ENCODE data around the gene NDNF.

Gene NDNF

GRCh38 chr4:121009578-121010478, 62.5 kb downstream of the NDNF start:
- no peak for DNase-seq

GRCh38 chr4:121007660-121008059, 64.7 kb downstream of the NDNF start:
- no peak for DNase-seq

- no peak for DNase-seq
Observed at GRCh38 chr4:121003863-121004262, 68.5 kb downstream of the NDNF start.

GRCh38 chr4:120995266-120996010, 76.9 kb downstream of the NDNF start:
- no peak for DNase-seq

- DNase-seq = no peak
Observed at GRCh38 chr4:120994521-120994920, 77.8 kb downstream of the NDNF start.

GRCh38 chr4:120991885-120992284, 80.5 kb downstream of the NDNF start:
- DNase-seq = no peak

GRCh38 chr4:120990246-120990645, 82.1 kb downstream of the NDNF start:
- no peak for DNase-seq

Measured in NCI-H2171 treated with DMSO at 0.1 percent for 48 hours (cell line).